Activated CD4-positive, CD25-positive, alpha-beta regulatory T cell treated with anti-CD3 and anti-CD28 coated beads, Interleukin-2, amount 50 U/mL, for 24 hours (primary cell): Measurements from ENCODE around the gene GPR4.

Experiments
- ATAC-seq, 2 donors: fragments of 150-1000 bp; cut with Tn5 transposase; one replicate each; pipeline ENCODE4 v1.10.0; 2021; ENCODE audit warnings: mild to moderate bottlenecking in 1 of 2, moderate library complexity in 1 of 2

GPR4 gene

GRCh38 chr19:45587873-45588272, 14.1 kb downstream of the GPR4 start:
- ATAC-seq = no peak

- ATAC-seq = no peak
Measured at GRCh38 chr19:45585158-45585577, 16.8 kb downstream of the GPR4 start.

- ATAC-seq = peak; percentile 88 to 91
Measured at GRCh38 chr19:45584332-45585157, 17.5 kb downstream of the GPR4 start, which contains the start of gene OPA3. Gene OPA3, minus strand, starts transcription at chr19:45584802. Its CDS starts 38 bp downstream, at chr19:45584764.

- no peak for ATAC-seq
Measured at GRCh38 chr19:45581576-45581975, 20.4 kb downstream of the GPR4 start.

GRCh38 chr19:45578861-45579260, 23.2 kb downstream of the GPR4 start:
- no peak for ATAC-seq

GRCh38 chr19:45577111-45577905, 24.7 kb downstream of the GPR4 start:
- no peak for ATAC-seq

GRCh38 chr19:45576682-45577081, 25.3 kb downstream of the GPR4 start:
- ATAC-seq = no peak

GRCh38 chr19:45575216-45575615, 26.8 kb downstream of the GPR4 start:
- no peak for ATAC-seq

GRCh38 chr19:45574526-45574925, 27.5 kb downstream of the GPR4 start:
- no peak for ATAC-seq

GRCh38 chr19:45571457-45572220, 30.4 kb downstream of the GPR4 start:
- no peak for ATAC-seq

GRCh38 chr19:45569619-45570421, 32.2 kb downstream of the GPR4 start:
- no peak for ATAC-seq

GRCh38 chr19:45568732-45569131, 33.3 kb downstream of the GPR4 start:
- ATAC-seq = no peak

GRCh38 chr19:45567609-45568008, 34.4 kb downstream of the GPR4 start:
- no peak for ATAC-seq

GRCh38 chr19:45564131-45564780, 37.8 kb downstream of the GPR4 start:
- no peak for ATAC-seq

GRCh38 chr19:45560686-45561085, 41.3 kb downstream of the GPR4 start:
- ATAC-seq = no peak

GRCh38 chr19:45560038-45560437, 42.0 kb downstream of the GPR4 start:
- no peak for ATAC-seq

GRCh38 chr19:45558399-45558878, 43.6 kb downstream of the GPR4 start:
- ATAC-seq = peak; percentile 87 to 95

- no peak for ATAC-seq
Measured at GRCh38 chr19:45556835-45557234, 45.2 kb downstream of the GPR4 start.

GRCh38 chr19:45554481-45554880, 47.5 kb downstream of the GPR4 start:
- ATAC-seq = no peak

- ATAC-seq = no peak
Measured at GRCh38 chr19:45553464-45553863, 48.5 kb downstream of the GPR4 start.

- no peak for ATAC-seq
Measured at GRCh38 chr19:45547965-45548609, 53.9 kb downstream of the GPR4 start.
